Omental fat pad (tissue), 4 donors: ENCODE measurements around the gene SLC38A10. TPM values are rescaled to one million over a fixed set of nuclear protein-coding genes. Genes with fewer than 3 reads are reported as not detected.
A peak's percentile ranks its signal among the peaks of the same experiment; 100 is the strongest.

Experiments
- ATAC-seq: fragments of 150-250 bp; one replicate; pipeline ENCODE4 v1.9.1; 2016; ENCODE audit warnings: mild to moderate bottlenecking, moderate library complexity; ENCODE audit not compliant: low FRiP score
- DNase-seq: peaks from one replicate; pipeline ENCODE4 v3.0.0-alpha.2; 2019; ENCODE audit warnings: low spot score
- total RNA-seq, 4 donors: library from RNA; depleted of rRNA; stranded (reverse); fragments of >200 nt; gene quantifications; one replicate each; pipeline ENCODE4 v1.1.0, GENCODE V29; 2016
- TF ChIP-seq, protein P1 (sequence below), 3 donors: fragments of 450-650 bp; IDR thresholded peaks; one replicate each; pipeline ENCODE4 v1.5.1; 2016 to 2017; ENCODE audit warnings: antibody characterized with exemption in 3 of 3, mild to moderate bottlenecking in 3 of 3, moderate library complexity in 2 of 3

Gene SLC38A10
- total RNA-seq, 4 donors from 2014 or later, result 61.2 to 126 (median 75.6) TPM

DNA sequence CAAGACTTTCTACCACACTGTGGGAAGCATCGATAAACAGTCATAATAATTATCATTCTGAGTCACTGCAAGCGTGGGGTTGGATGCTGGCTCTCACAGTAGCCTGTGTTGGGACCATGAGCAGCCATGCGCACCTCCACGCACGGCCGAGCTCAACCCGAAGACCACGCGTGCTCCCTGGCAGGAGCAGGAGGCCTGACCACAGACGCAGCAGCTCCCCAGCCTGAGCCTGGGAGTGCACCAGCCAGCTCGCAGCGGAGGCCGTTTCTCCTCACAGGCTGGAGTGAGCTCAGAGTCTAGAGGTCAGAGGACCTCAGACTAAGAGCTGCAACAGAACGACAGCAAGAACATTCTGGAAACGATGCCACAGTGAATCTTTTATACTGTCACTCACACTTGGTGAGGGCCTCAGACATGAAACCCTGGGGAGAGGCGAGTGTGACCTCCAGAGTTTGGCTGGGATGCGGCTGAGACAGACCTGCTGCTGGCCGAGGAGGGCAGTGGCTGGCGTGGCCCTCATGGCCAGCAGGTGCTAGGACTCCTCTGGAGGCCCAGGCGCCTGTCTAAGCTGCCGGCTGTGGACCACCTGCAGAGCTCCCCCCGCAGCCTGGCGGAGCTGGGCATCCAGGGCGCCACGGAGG, 50.0 kb downstream of the SLC38A10 start:
- DNase-seq (no peak), ATAC-seq (no peak)
- TF ChIP-seq, protein P1, sequence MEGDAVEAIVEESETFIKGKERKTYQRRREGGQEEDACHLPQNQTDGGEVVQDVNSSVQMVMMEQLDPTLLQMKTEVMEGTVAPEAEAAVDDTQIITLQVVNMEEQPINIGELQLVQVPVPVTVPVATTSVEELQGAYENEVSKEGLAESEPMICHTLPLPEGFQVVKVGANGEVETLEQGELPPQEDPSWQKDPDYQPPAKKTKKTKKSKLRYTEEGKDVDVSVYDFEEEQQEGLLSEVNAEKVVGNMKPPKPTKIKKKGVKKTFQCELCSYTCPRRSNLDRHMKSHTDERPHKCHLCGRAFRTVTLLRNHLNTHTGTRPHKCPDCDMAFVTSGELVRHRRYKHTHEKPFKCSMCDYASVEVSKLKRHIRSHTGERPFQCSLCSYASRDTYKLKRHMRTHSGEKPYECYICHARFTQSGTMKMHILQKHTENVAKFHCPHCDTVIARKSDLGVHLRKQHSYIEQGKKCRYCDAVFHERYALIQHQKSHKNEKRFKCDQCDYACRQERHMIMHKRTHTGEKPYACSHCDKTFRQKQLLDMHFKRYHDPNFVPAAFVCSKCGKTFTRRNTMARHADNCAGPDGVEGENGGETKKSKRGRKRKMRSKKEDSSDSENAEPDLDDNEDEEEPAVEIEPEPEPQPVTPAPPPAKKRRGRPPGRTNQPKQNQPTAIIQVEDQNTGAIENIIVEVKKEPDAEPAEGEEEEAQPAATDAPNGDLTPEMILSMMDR (IDR thresholded peaks at IDR 0.05), result no peak

- DNase-seq (no peak), ATAC-seq (no peak)
- TF ChIP-seq, protein P1 (IDR thresholded peaks at IDR 0.05), result no peak
Observed at GRCh38 chr17:81244358-81245023, 50.6 kb downstream of the SLC38A10 start.

DNA sequence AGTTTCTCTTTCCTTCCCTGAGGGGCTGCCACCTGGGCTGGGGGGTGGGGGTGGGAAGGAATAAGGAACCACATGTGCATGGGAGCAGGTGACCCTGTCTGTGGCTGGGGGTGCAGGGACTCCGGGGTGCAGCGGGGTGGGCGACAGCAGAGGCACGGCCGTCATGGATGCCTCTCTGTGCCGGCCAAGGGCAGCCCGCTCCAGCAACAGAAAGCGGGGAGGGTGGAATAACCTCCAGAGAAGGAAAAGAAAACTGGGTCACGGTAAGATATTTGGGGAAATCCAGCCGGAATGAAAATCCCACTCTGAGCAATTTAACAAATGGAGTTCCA, 51.8 kb downstream of the SLC38A10 start:
- ATAC-seq, result no peak
- no peak for DNase-seq
- TF ChIP-seq, protein P1 (IDR thresholded peaks at IDR 0.05), result no peak

- DNase-seq (no peak), ATAC-seq (no peak)
- TF ChIP-seq, protein P1 (IDR thresholded peaks at IDR 0.05), result no peak
Observed at GRCh38 chr17:81242421-81243332, 52.4 kb downstream of the SLC38A10 start.

DNA sequence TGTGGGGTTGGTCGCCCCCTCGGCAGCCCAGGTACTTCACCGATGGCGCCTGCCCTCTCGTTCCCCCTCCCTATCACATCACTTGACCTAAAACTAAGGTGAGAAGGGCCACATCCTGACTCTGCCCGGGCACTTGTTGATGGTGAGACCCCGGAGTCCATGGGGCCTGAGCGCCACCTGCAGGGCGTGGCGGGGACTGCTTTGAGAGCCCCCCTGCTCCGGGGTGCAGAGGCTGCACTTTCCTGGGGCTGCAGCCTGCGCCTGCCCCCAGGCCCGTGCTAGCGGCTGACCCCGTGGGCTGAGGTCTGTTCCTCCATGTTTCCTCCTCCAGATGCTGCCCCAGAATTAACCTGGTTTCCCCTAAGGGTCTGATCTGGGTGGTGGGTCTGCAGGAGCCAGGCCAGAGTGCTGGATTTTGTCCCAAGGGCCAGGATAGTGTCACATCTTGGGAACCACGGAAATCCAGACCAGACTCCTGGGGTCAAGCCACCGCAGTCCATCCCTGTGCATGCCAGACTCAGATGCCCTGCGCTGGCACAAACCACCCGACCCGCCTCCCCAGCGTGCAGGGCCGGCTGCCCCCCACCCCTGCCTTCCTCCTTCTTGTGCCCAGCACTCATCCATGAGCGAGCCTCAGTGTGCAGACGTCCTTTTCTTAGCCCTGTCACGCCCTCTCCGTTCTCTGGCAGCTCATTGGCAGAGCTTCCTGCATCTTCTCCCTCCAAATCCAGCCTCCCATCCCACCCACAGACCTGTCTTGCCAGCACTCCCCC, 53.3 kb downstream of the SLC38A10 start:
- ATAC-seq (no peak), DNase-seq (peak; percentile 52)
- TF ChIP-seq, protein P1 (IDR thresholded peaks at IDR 0.05), result peak in 1 of 3 donors; percentile 41

- ATAC-seq, result no peak
Observed at GRCh38 chr17:81241203-81241602, 53.9 kb downstream of the SLC38A10 start.

More at GRCh38 chr17:81241203-81241602, 53.9 kb downstream of the SLC38A10 start:
- TF ChIP-seq, protein P1 (IDR thresholded peaks at IDR 0.05), result no peak
- no peak for DNase-seq
